Measurements from ENCODE around the gene EXO1. TPM values are rescaled to one million over a fixed set of nuclear protein-coding genes. Genes with fewer than 3 reads are reported as not detected.

Gene EXO1
- total and polyA plus RNA-seq, 9 of the 15 experiments (the other 6 are each of a cell fraction or from before 2014, with no cell fraction given): 36.0 to 125 (median 83.9) TPM

DNA sequence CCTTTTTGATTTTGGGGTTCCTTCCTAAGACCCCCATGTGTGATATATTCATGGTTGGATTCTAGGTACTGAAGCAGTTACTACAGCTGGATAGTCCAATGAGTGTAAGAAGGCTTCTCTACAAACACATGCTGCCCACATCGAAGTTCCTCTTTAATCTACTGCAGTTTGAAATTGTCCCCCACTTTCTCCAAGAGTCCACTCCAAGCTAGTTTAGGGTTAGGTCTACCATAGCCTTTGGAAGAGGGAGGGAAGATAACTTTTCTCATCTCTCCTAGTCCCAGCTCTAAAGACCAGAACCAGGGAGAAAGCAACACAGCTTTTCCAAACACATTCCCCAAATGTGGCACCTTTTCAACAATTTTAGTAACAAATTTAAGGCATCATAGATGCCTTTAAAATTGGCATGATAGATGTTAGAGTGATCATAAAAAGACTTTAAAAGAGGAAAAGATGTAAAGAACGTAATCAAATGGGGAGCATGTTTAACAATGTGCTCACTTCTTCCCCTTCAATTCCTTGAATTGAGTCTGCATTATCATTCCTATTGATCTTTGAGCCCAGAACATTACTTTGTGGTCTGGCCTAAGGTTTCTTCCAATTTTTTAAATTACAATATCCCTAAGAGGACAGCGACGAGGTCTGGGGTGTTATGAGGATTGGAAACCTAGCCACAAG is 1.0 kb upstream of the EXO1 start (continued):
- TF ChIP-seq, protein P1, sequence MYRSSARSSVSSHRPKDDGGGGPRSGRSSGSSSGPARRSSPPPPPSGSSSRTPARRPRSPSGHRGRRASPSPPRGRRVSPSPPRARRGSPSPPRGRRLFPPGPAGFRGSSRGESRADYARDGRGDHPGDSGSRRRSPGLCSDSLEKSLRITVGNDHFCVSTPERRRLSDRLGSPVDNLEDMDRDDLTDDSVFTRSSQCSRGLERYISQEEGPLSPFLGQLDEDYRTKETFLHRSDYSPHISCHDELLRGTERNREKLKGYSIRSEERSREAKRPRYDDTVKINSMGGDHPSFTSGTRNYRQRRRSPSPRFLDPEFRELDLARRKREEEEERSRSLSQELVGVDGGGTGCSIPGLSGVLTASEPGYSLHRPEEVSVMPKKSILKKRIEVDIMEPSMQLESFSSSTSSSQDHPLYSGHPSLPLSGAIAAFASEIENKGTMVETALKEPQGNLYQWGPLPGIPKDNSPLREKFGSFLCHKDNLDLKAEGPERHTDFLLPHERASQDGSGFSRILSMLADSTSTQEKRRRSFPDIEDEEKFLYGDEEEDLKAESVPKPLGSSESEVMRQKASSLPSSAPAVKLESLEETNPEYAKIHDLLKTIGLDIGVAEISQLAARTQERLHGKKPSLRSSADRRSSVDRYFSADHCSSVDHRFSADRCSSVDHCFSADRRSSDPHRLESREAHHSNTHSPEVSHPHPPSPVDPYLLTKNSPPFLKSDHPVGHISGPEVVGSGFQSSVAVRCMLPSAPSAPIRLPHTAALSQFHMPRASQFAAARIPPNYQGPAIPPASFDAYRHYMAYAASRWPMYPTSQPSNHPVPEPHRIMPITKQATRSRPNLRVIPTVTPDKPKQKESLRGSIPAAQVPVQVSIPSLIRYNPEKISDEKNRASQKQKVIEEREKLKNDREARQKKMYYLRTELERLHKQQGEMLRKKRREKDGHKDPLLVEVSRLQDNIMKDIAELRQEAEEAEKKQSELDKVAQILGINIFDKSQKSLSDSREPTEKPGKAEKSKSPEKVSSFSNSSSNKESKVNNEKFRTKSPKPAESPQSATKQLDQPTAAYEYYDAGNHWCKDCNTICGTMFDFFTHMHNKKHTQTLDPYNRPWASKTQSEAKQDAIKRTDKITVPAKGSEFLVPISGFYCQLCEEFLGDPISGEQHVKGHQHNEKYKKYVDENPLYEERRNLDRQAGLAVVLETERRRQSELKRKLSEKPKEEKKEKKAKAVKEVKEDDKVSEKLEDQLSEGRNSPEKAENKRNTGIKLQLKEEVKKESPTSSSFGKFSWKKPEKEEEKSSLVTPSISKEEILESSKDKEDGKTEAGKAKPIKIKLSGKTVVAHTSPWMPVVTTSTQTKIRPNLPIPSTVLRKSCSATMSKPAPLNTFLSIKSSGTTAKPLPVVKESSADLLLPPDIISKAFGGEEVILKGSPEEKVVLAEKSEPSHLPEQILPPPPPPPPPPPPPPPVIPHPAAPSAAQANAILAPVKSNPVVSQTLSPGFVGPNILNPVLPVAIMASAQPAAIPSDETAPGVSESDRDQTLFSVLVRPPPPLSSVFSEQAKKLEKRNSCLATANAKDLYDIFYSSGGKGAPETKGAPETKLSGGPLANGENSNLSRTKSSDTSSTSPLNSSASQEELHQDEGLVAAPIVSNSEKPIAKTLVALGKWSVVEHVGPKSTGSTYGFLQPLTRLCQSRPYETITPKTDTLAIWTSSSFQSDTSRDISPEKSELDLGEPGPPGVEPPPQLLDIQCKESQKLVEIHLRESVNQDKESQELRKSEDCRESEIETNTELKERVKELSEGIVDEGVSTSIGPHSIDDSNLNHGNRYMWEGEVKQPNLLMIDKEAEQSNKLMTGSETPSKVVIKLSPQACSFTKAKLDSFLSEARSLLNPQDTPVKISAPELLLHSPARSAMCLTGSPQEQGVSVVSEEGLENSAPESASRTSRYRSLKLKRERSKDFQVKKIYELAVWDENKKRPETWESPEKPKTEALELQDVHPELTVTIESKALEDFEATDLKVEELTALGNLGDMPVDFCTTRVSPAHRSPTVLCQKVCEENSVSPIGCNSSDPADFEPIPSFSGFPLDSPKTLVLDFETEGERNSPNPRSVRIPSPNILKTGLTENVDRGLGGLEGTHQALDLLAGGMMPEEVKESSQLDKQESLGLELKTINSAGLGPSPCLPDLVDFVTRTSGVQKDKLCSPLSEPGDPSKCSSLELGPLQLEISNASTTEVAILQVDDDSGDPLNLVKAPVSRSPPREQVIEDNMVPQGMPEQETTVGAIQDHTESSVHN (IDR thresholded peaks at IDR 0.05; ENCODE audit: borderline replicate concordance in 1 of 2, low read depth in 1 of 2): peak in 1 of 2 experiments; percentile 32; a peak in 1 of 4 replicates
- TF ChIP-seq ZNF589 (CRISPR knock-in tag; IDR thresholded peaks at IDR 0.05; ENCODE audit: low read depth): peak; percentile 63; the same call in 1 of the 2 replicates
- no peak for TF ChIP-seq CEBPG (CRISPR knock-in tag; IDR thresholded peaks at IDR 0.05)
- TF ChIP-seq CEBPG (tag; conservative IDR thresholded peaks at IDR 0.05 in 1 of 2, IDR thresholded peaks at IDR 0.05 in 1 of 2): 0 out of 4 replicates have a peak, but pooled peaks of 1 of the 2 experiments have one; percentile 8
- TF ChIP-seq SMAD4 (CRISPR knock-in tag; conservative IDR thresholded peaks at IDR 0.05): peak; percentile 12; the same call in 1 of the 2 replicates
- 0 out of 2 replicates have a peak, but pooled peaks have one; percentile 0 for TF ChIP-seq STAT5A (IDR thresholded peaks at IDR 0.05; ENCODE audit: borderline replicate concordance, low read length)
- TF ChIP-seq, protein P2, sequence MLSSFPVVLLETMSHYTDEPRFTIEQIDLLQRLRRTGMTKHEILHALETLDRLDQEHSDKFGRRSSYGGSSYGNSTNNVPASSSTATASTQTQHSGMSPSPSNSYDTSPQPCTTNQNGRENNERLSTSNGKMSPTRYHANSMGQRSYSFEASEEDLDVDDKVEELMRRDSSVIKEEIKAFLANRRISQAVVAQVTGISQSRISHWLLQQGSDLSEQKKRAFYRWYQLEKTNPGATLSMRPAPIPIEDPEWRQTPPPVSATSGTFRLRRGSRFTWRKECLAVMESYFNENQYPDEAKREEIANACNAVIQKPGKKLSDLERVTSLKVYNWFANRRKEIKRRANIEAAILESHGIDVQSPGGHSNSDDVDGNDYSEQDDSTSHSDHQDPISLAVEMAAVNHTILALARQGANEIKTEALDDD (IDR thresholded peaks at IDR 0.05): no peak
